ENCODE measurements around the gene MESP2.

Gene MESP2

DNA sequence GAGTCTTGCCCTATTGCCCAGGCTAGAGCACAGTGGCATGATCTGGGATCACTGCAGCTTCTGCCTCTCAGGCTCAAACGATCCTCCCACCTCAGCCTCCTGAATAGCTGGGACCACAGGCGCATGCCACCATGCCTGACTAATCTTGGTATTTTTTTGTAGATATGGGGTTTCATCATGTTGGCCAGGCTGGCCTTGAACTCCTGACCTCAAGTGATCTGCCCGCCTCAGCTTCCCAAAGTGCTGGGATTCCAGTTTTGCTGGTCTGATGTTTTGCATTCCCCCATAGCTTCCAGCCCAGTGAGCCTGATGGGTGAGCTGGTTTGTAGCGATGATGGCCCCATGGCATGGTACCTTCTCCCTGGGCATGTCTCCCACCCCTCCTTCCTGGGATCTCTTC lies 20.4 kb upstream of the MESP2 start:
- no peak for DNase-seq (ENCODE audit: low spot score)

DNA sequence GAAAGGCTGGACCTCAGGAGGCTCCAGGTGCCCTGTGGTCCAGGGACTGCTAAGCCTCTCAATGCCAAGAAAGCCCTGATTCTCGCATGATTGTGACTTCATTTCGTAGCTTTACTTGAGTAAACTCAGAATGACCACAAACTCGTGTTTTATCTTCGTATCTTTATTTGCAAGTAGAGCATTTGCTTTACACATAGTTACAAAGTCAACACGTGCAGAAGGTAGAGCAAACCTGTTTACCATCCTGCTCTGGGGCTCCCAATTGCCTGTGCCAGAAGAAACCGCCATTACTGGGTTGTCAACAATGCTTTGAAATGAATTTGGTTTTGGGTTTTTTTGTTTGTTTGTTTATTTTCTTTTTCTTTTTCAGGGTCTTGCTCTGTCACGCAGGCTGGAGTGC lies 19.2 kb upstream of the MESP2 start:
- no peak for DNase-seq (ENCODE audit: low spot score)

DNA sequence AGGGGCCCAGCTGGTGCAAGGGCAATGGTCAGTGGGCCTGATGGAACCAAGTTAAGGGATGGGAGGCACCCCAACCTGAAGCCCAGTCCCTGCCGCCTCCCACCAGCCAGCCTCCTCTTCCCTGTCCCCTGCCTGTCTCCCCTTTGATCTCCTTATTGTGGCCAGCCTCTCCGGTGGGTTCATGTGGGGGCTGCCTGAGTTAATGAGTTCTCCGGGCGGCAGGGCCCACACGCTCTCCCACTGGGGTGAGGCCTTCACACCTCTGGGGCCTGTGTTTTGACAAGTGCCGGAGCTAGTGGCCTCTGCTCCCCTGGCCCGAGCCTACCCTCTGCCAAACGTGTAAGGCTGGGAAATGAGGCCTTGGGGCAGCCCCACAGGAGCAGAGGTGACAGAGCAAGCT lies 17.8 kb upstream of the MESP2 start:
- no peak for DNase-seq (ENCODE audit: low spot score)

DNA sequence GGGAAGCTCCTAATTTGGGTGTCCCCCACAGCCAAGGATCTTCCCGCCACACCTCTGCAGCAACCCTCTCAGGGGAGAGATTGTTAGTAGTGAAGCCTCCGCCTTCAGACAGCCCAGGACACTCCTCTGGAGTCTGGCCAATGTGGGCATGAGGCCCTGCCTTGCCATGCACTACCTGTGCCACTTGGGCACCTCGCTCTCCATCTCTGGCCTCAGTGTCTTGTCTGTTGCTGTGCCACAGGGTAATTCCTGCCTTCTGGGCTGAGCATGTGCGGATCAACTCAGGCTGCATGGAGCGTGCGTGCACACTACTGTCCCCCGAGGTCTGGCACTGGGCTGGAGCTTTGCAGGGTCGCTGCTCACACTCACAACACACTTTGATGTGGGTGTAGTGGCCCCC lies 17.2 kb upstream of the MESP2 start:
- DNase-seq (ENCODE audit: low spot score) = no peak

DNA sequence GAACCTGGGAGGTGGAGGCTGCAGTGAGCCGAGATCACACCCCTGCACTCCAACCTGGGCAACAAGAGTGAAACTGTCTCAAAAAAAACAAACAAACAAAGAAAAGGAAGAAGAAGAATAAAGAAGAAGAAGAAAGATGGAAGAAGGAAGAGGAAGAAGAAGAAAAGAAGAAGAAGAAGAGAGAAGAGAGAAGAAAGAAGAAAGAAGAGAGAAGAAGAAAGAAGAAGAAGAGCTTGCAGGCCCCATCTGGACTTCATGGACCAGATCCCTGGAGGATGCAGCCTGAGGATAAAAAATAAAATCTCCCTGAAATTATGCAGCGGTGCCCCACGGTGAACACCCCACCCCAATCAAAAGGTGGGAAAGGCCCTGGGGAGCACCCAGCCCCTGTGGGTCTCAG lies 16.3 kb upstream of the MESP2 start:
- no peak for DNase-seq (ENCODE audit: low spot score)

- DNase-seq (ENCODE audit: low spot score) = peak; percentile 79
Observed at GRCh38 chr15:89760303-89761008, 15.7 kb upstream of the MESP2 start.

DNA sequence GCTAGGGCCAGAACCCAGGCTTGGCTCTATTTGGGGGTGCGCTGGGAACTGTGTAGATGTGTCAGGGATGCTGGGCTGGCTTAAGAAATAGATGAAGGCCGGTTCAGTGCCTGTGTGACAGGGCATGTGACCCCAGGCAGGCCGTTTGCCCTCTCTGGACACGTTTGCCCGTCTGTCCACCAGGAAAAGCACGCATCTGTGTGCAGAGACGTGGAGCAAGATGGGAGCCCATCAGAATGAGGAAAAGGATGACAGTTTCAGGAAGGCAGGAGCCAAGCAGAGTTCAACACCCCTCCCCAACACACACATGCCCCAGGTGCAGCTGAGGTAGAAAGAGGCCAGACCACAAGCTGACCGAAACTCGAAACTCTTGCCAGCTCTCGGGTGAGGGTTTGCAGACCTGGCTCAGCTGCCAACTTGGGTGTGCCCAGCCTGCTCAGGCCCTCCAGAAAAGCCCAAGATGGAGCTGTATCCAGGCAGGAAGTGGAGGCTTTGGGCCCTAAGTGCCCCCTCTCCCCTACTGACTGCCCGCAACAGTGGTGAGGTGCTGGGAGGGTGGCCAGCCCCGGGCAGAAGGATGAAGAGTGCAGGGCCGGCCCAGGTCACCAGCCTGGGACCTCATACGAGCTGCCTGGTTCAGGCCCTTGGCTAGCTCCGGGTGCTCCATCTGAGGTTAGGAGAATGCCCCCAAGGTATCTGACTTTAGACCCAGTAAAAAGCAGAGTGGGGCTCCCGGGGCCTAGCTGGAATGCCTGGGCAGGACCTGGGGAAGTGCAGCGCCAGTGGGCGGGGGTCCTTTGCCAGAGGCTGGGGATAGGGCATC lies 14.9 kb upstream of the MESP2 start:
- DNase-seq (ENCODE audit: low spot score) = no peak

DNA sequence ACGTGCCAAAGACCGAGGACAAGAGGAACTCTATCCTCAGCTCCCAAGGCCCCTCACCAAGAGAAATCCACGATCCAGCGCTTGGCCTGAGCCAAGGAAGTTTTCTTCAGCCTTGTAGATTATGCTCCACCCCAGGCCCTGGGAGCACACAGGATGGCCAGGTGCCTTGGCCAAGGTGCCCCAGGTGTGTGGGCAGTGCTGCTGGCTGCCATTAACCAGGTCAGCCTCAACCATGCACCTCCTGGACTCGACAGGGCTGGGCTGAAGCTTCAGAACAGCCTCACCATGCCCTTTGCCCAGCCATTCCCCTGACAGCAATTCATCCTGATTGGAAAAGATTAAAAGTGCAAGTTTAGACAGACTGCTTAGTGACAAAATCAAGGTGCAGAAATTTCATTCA lies 14.2 kb upstream of the MESP2 start:
- DNase-seq (ENCODE audit: low spot score) = no peak

DNA sequence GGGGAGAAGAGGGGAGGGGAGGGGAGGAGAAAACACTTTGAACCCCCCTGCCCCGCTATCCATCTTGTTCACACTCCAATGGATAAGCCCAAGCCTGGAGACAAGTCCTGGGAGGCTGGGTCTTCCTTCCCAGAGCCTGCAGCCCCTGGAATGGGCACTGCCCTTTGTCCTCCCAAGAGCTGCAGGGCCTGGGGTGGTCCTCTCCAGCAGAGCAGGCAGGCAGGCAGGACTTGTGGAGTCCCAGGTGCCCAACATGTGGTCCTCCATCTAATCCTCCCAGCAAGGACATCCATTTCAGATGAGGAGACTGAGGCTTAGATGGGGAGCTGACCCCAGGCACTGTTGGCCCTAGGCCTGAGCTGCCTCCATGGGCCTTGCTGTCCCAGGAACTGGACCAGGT lies 10.4 kb upstream of the MESP2 start:
- no peak for DNase-seq (ENCODE audit: low spot score)

GRCh38 chr15:89766357-89767311 lies 9.5 kb upstream of the MESP2 start:
- no peak for DNase-seq (ENCODE audit: low spot score)

GRCh38 chr15:89767411-89767915 lies 8.7 kb upstream of the MESP2 start:
- no peak for DNase-seq (ENCODE audit: low spot score)

- no peak for DNase-seq (ENCODE audit: low spot score)
Observed at GRCh38 chr15:89768071-89768500, 8.0 kb upstream of the MESP2 start.

- no peak for DNase-seq (ENCODE audit: low spot score)
Observed at GRCh38 chr15:89769366-89769765, 6.8 kb upstream of the MESP2 start.

- DNase-seq (ENCODE audit: low spot score) = no peak
Observed at GRCh38 chr15:89770041-89770440, 6.1 kb upstream of the MESP2 start.

DNA sequence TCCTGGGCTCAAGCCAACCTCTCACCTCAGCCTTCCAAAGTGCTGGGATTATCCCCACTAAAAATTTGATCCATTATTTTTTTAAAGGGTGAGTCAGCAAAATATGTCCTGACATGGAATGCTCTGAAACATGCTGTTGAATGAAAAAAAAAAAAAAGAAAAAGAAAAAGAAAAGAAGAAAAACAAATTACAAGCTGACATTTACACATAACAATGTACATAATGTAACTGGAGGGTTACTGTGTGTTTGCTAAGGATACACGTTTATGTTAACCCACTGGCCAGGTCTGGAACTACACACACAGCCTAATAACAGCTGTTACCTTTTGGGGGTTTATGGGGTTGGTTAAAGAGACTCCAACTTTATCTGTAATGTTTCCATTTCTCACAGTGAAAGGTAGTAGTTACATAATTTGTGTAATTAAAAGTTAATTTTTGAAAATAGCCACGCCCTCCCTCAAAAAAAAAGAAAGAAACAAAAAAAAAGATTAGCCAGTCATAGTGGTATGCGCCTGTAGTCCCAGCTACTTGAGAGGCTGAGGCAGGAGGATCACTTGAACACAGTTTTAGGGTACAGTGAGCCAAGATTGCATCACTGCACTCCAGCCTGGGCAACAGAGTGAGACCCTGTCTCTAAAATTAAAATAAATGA lies 3.1 kb upstream of the MESP2 start:
- peak; percentile 29 for DNase-seq (ENCODE audit: low spot score)

GRCh38 chr15:89774492-89774891 lies 1.6 kb upstream of the MESP2 start:
- DNase-seq (ENCODE audit: low spot score) = no peak

- no peak for DNase-seq (ENCODE audit: low spot score)
Observed at GRCh38 chr15:89775815-89776214, 317 bp upstream of the MESP2 start.

DNA sequence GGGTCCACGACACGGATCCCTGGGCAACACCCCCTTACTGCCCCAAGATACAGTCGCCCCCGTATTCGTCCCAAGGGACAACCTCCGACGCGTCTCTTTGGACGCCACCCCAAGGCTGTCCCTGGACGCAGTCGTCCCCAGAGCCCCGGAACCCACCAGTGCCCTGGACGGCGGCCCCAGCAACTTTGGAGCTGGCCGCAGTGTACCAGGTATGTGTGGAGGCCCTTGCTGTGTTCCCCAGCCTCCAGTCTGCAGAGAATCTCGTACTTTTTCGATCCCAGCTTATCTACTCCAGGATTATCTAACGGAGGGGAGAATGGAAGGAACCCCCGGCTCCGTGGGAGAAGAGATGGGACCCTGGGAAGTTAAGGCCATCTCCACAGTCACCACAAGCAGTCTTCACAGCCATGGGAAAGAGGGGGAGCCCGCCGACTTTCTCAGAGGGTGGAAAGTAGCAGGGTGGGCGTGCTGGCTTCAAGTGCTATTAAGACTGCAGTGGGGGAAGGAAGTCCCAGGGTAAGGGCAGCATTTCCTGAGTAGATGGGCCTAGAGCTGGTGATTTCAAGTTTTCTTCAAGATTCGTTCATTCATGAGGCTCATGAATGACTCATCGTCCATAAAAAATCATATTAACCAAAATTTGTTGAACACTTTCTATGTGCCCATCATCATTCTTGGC lies 1.1 kb downstream of the MESP2 start:
- no peak for DNase-seq (ENCODE audit: low spot score)

- no peak for DNase-seq (ENCODE audit: low spot score)
Observed at GRCh38 chr15:89777782-89778380, 1.7 kb downstream of the MESP2 start.

DNA sequence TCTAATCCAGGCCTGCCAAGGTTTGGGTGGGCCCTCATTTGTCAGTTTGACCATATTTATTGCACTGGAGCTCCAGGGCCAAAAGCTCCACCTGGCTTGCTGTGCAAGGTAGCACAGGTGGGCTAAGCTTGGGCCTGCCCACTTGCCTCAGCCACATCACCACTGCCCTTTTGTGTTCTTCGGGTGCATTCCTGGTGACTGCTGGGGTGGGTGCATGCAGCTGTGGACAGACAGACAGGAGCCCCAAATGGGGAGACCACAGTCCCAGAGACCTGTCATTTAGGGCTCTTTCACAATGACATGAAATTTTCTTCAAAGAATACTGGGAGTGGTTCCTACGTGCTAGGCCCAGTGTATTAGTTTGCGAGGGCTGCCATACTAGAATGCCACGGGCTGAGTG lies 2.7 kb downstream of the MESP2 start:
- DNase-seq (ENCODE audit: low spot score) = no peak

- DNase-seq (ENCODE audit: low spot score) = no peak
Observed at GRCh38 chr15:89780601-89781000, 4.5 kb downstream of the MESP2 start.

All from germinal center (tissue), 1 donor.